ENCODE data around the gene ADK. TPM values are rescaled to one million over a fixed set of nuclear protein-coding genes. Genes with fewer than 3 reads are reported as not detected.

The ADK gene
- total RNA-seq, 4 donors from 2014 or later = 15.9 to 28.8 (median 23.3) TPM

DNA sequence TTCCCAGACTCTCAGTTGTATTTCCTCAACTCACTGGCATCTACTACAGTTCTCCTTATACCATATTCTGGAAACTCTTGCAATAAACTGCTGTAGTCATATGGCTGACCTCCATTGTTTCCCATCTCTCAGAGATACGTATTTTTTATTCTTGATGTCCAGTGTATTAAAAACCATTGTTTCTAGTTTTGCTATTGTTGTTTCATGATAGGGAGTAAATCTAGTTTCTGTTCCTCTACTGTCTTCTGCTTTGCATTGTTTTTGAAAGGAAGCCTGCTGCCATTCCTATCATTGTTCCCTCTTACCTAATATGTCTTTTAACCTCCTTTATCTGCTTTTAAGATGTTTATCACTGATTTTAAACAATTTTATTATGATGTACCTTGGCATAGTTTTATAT is 255.0 kb downstream of the ADK start:
- DNase-seq (no peak), ATAC-seq (no peak)
- Histone ChIP-seq H3K4me3 (no peak overlapping the region), H3K9me3 (no peaks in the 10 kb centered on the region), H3K4me1 (no peaks in the 10 kb centered on the region), H3K27ac (no peak overlapping the region), H3K36me3 (no peaks in the 10 kb centered on the region), H3K27me3 (no peaks in the 10 kb centered on the region)
- in situ Hi-C loops (cut with MboI; ENCODE audit: low sequenced_read_pairs in 4 of 4) = no loop called here
- TF ChIP-seq, protein P1, sequence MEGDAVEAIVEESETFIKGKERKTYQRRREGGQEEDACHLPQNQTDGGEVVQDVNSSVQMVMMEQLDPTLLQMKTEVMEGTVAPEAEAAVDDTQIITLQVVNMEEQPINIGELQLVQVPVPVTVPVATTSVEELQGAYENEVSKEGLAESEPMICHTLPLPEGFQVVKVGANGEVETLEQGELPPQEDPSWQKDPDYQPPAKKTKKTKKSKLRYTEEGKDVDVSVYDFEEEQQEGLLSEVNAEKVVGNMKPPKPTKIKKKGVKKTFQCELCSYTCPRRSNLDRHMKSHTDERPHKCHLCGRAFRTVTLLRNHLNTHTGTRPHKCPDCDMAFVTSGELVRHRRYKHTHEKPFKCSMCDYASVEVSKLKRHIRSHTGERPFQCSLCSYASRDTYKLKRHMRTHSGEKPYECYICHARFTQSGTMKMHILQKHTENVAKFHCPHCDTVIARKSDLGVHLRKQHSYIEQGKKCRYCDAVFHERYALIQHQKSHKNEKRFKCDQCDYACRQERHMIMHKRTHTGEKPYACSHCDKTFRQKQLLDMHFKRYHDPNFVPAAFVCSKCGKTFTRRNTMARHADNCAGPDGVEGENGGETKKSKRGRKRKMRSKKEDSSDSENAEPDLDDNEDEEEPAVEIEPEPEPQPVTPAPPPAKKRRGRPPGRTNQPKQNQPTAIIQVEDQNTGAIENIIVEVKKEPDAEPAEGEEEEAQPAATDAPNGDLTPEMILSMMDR (IDR thresholded peaks at IDR 0.05 in 4 of 5, conservative IDR thresholded peaks at IDR 0.05 in 1 of 5) = no peak
- TF ChIP-seq POLR2A (IDR thresholded peaks at IDR 0.05) = no peak
- intact Hi-C loops (cut with DNase I; ENCODE audit: low total_unique reads) = no loop called here

DNA sequence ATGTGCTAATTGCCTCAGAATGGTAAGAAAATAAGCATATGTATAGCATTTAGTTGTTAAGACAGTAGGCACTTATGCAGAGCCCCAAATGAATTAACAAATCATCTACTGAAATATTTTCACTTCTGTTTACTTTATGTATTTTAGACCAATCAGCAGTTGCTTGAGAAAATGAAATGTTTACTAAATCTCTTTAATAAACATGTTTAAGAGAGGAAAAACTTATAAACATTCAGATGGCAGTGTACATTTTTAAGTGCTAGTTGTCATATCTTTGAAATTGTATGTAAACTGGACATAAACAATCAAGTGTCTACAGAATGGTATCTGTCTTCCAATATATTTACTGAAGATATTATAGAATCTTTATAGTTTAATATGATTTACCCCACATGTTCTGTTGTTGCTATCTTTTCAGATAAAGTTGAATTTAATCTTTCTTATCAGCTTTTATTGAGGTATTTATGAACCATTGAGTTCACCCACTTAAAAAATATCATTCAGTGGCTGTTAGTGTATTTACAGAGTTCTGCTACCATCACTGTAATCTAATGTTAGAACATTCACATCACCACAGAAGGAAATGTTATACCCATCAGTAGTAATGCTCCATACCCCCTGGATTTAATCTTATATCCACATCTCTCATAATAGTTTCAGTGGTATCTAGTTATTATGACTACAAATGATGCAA is 264.3 kb downstream of the ADK start:
- Histone ChIP-seq H3K9me3 (no peaks in the 10 kb centered on the region), H3K36me3 (no peaks in the 10 kb centered on the region), H3K4me1 (peaks cover 0 to 7% of the 10 kb centered on the region in 2 donors), H3K27me3 (no peaks in the 10 kb centered on the region), H3K4me3 (no peak overlapping the region), H3K27ac (no peak overlapping the region)
- in situ Hi-C loops (cut with MboI; ENCODE audit: low sequenced_read_pairs in 4 of 4) (no loop called here), intact Hi-C loops (cut with DNase I; ENCODE audit: low total_unique reads) (no loop called here)
- no peak for ATAC-seq
- DNase-seq = no peak
- no peak for TF ChIP-seq POLR2A (IDR thresholded peaks at IDR 0.05)
- TF ChIP-seq, protein P1 (IDR thresholded peaks at IDR 0.05 in 4 of 5, conservative IDR thresholded peaks at IDR 0.05 in 1 of 5) = no peak

DNA sequence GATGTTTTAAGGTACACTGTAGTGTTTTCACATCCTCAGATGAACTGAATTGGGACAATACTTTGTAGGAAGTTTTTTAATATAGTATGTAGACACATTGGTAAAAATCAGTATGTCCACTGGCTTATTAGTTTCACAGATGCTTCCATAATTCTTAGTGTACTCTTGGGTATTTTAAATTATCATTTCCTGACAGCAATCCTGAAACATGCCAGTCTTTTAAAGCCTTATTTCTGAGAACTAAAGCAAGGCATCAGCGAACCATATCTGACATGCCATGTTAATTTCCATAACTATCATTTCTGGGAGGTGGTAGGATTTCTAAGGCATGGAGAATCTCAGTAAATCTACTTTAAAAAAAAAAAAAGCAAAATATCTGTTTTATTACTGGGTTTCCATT is 266.4 kb downstream of the ADK start:
- no peak for ATAC-seq
- no peak for DNase-seq
- Histone ChIP-seq H3K27me3 (no peaks in the 10 kb centered on the region), H3K27ac (no peak overlapping the region), H3K9me3 (no peaks in the 10 kb centered on the region), H3K4me1 (peaks cover 0 to 7% of the 10 kb centered on the region in 2 donors), H3K36me3 (no peaks in the 10 kb centered on the region), H3K4me3 (no peak overlapping the region)
- intact Hi-C loops (cut with DNase I; ENCODE audit: low total_unique reads) (no loop called here), in situ Hi-C loops (cut with MboI; ENCODE audit: low sequenced_read_pairs in 4 of 4) (no loop called here)
- no peak for TF ChIP-seq POLR2A (IDR thresholded peaks at IDR 0.05)
- TF ChIP-seq, protein P1 (IDR thresholded peaks at IDR 0.05 in 4 of 5, conservative IDR thresholded peaks at IDR 0.05 in 1 of 5) = no peak

DNA sequence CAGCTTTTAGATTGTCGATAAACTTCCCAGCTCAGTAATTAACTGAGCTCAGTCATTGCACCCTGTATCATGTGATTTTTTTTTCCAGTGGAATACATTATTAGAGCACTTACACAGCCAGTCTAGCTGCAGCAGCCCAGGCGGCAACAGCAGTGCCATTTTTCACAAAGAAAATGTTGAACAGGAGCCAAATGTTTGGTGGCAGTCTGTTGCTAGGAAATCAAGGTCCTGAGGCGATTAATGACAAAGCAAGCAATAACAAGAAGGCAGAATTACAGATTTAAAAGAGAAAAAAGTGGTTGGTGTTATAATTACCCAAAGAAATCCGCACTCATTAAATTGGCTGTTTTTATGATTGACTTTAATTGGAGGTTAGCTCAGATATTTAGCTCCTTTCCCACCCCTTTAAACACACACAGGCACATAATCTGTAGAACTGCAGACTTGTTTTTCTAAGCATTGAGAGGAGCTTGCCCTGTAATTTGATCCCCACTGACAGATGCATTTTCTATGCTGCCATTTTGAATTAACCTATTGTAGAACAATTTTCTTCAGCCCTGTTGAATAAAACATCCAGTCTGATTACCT is 267.4 kb downstream of the ADK start:
- intact Hi-C loops (cut with DNase I; ENCODE audit: low total_unique reads) (no loop called here), in situ Hi-C loops (cut with MboI; ENCODE audit: low sequenced_read_pairs in 4 of 4) (no loop called here)
- H3K9me3 ChIP-seq = no peaks in the 10 kb centered on the region
- no peaks in the 10 kb centered on the region for H3K27me3 ChIP-seq
- H3K4me3 ChIP-seq = no peak overlapping the region
- DNase-seq (no peak), ATAC-seq (no peak)
- H3K36me3 ChIP-seq = no peaks in the 10 kb centered on the region
- H3K27ac ChIP-seq = no peak overlapping the region
- TF ChIP-seq, protein P1 (IDR thresholded peaks at IDR 0.05 in 4 of 5, conservative IDR thresholded peaks at IDR 0.05 in 1 of 5) = no peak
- TF ChIP-seq POLR2A (IDR thresholded peaks at IDR 0.05) = no peak
- H3K4me1 ChIP-seq = peaks cover 0 to 7% of the 10 kb centered on the region in 2 donors
